A549 (cell line): ENCODE data around the gene MEGF8. TPM values are rescaled to one million over a fixed set of nuclear protein-coding genes. Genes with fewer than 3 reads are reported as not detected.

Experiments used
- ATAC-seq, 2 experiments: fragments of 200-7000 bp in 1 of 2; fragments of >200 bp in 1 of 2; cut with Nextera tagmentation in 1 of 2; cut with Tn5 transposase in 1 of 2; 3 replicates each; pipeline versions ENCODE4 v1.8.0 to v1.9.1; 2018 to 2020; ENCODE audit warnings: mild to moderate bottlenecking in 1 of 2, moderate library complexity in 1 of 2
- CTCF ChIA-PET: fragments of 300-600 bp; sonication (Branson Sonifier 250); formaldehyde crosslinking; extraction: SDS; loops from one replicate; lab custom pipeline; 2021; ENCODE audit warnings: antibody characterized with exemption, inconsistent platforms; lab: Yijun Ruan, JAX
- POLR2A ChIA-PET: fragments of 350-600 bp; formaldehyde crosslinking; extraction: SDS; loops from one replicate; lab custom pipeline; 2021; ENCODE audit warnings: antibody characterized with exemption, inconsistent platforms; lab: Yijun Ruan, JAX
- DNase-seq, 2 experiments: peaks; one replicate each; pipeline versions ENCODE4 v3.0.0 to v3.0.0-alpha.2; 2011 to 2016; ENCODE audit warnings: low read depth in 1 of 2, low spot score in 1 of 2
- FAIRE-seq: peaks from 2 replicates; lab custom pipeline; 2011; peaks lifted over from hg19 to GRCh38; lab: Jason Lieb, UNC
- H3K27ac ChIP-seq, 2 experiments: fragments of >200 bp; sonication (Bioruptor Twin); formaldehyde crosslinking; 3 replicates each; pipeline ENCODE4 v1.5.1; 2016 to 2017
- H3K4me1 ChIP-seq: fragments of >200 bp; sonication (Bioruptor Twin); formaldehyde crosslinking; 3 replicates; pipeline ENCODE4 v1.6.1; 2016
- H3K4me2 ChIP-seq: fragments of >200 bp; sonication (Bioruptor Twin); formaldehyde crosslinking; 3 replicates; pipeline ENCODE4 v1.6.1; 2016
- H3K4me3 ChIP-seq: fragments of >200 bp; sonication (Bioruptor Twin); formaldehyde crosslinking; 3 replicates; pipeline ENCODE4 v1.5.1; 2016
- H3K9me3 ChIP-seq: fragments of >200 bp; sonication (Bioruptor Twin); formaldehyde crosslinking; 3 replicates; pipeline ENCODE4 v1.6.1; 2016
- BHLHE40 ChIP-seq: IDR thresholded peaks from 2 replicates; pipeline ENCODE4 v1.6.1; 2012; ENCODE audit warnings: low read depth, low read length, inconsistent platforms
- CBX2 ChIP-seq: fragments of 200-600 bp; sonication (generic); IDR thresholded peaks from 2 replicates; pipeline ENCODE4 v1.6.1; 2016; ENCODE audit warnings: low read depth, mild to moderate bottlenecking, borderline replicate concordance
- CEBPB ChIP-seq, 2 experiments: fragments of >200 bp in 1 of 2; sonication (Bioruptor Twin) in 1 of 2; formaldehyde crosslinking in 1 of 2; IDR thresholded peaks; 2 replicates each; pipeline ENCODE4 v1.6.1; 2012 to 2016
- E2F6 ChIP-seq: IDR thresholded peaks from 2 replicates; pipeline ENCODE4 v1.6.1; 2012; ENCODE audit warnings: low read depth, borderline replicate concordance
- EHF ChIP-seq: fragments of 250-450 bp; sonication (Bioruptor Pico); IDR thresholded peaks from 2 replicates; pipeline ENCODE4 v1.5.0; 2020; ENCODE audit warnings: mild to moderate bottlenecking
- ELK1 ChIP-seq: fragments of 150-350 bp; IDR thresholded peaks from 2 replicates; pipeline ENCODE4 v1.6.1; 2014; ENCODE audit warnings: low read depth, mild to moderate bottlenecking, low read length
- ESRRA ChIP-seq: fragments of 150-350 bp; IDR thresholded peaks from 2 replicates; pipeline ENCODE4 v1.6.1; 2014; ENCODE audit warnings: mild to moderate bottlenecking, low read length, borderline replicate concordance
- FOSB ChIP-seq: fragments of 250-450 bp; sonication (Bioruptor Pico); IDR thresholded peaks from 2 replicates; pipeline ENCODE4 v1.5.0; 2020; ENCODE audit warnings: mild to moderate bottlenecking, moderate library complexity
- FOSL2 ChIP-seq, 2 experiments: fragments of 450-650 bp in 1 of 2; fragments of >200 bp in 1 of 2; sonication (Bioruptor Twin) in 1 of 2; formaldehyde crosslinking; IDR thresholded peaks; 2 replicates each; pipeline versions ENCODE4 v1.5.0 to v1.6.1; 2016 to 2020; ENCODE audit warnings: mild to moderate bottlenecking in 1 of 2, moderate library complexity in 1 of 2
- HEYL ChIP-seq: fragments of 250-450 bp; sonication (Bioruptor Pico); IDR thresholded peaks from 2 replicates; pipeline ENCODE4 v1.8.0; 2021; ENCODE audit warnings: mild to moderate bottlenecking, moderate library complexity
- HMGXB4 ChIP-seq: fragments of 250-450 bp; sonication (Bioruptor Pico); IDR thresholded peaks from 2 replicates; pipeline ENCODE4 v1.5.0; 2021; ENCODE audit warnings: mild to moderate bottlenecking, moderate library complexity, borderline replicate concordance
- HOXB5 ChIP-seq: fragments of 250-450 bp; sonication (Bioruptor Pico); IDR thresholded peaks from 2 replicates; pipeline ENCODE4 v1.5.0; 2020; ENCODE audit warnings: mild to moderate bottlenecking, moderate library complexity
- PBX3 ChIP-seq: IDR thresholded peaks from 2 replicates; pipeline ENCODE4 v1.6.1; 2012
- PHF8 ChIP-seq: fragments of 200-600 bp; sonication (generic); IDR thresholded peaks from 2 replicates; pipeline ENCODE4 v1.6.1; 2016; ENCODE audit warnings: low read depth, mild to moderate bottlenecking, antibody characterized with exemption, moderate library complexity, borderline replicate concordance
- POLR2AphosphoS2 ChIP-seq: conservative IDR thresholded peaks from 2 replicates; pipeline ENCODE4 v1.6.1; 2012; ENCODE audit warnings: low read length, improper control_type of control experiment, inconsistent platforms
- RARB ChIP-seq: fragments of 250-450 bp; sonication (Bioruptor Pico); IDR thresholded peaks from 2 replicates; pipeline ENCODE4 v1.8.0; 2021; ENCODE audit warnings: mild to moderate bottlenecking, moderate library complexity
- REST ChIP-seq: fragments of 200-600 bp; sonication (generic); IDR thresholded peaks from 2 replicates; pipeline ENCODE4 v1.6.1; 2016; ENCODE audit warnings: antibody characterized with exemption, mild to moderate bottlenecking, moderate library complexity
- SMC3 ChIP-seq: fragments of >200 bp; sonication (Bioruptor Twin); formaldehyde crosslinking; IDR thresholded peaks from 3 replicates; pipeline ENCODE4 v1.6.1; 2018; ENCODE audit warnings: inconsistent platforms
- USF2 ChIP-seq: fragments of 450-650 bp; IDR thresholded peaks from 2 replicates; pipeline ENCODE4 v1.6.1; 2014; ENCODE audit warnings: antibody characterized with exemption
- ZC3H11A ChIP-seq: fragments of 450-650 bp; IDR thresholded peaks from 2 replicates; pipeline ENCODE4 v1.6.1; 2014; ENCODE audit warnings: antibody characterized with exemption, mild to moderate bottlenecking
- ZSCAN20 ChIP-seq: fragments of 250-450 bp; sonication (Bioruptor Pico); IDR thresholded peaks from 2 replicates; pipeline ENCODE4 v1.8.0; 2022; ENCODE audit warnings: mild to moderate bottlenecking, moderate library complexity
- WGBS: methylation state at CpG from one replicate; pipeline ENCODE4 v1.1.6; 2017; ENCODE audit errors: missing lambda C conversion rate; 5-methylcytosine and 5-hydroxymethylcytosine counted together
- polyA plus RNA-seq, 4 experiments: library from polyadenylated mRNA; depleted of rRNA in 3 of 4; stranded (reverse); fragments of >200 nt; fragmentation: RNase III in 1 of 4; extraction: RNeasy Plus Mini Kit Qiagen cat#74134 plus additional on column Dnase treatment in 1 of 4; gene quantifications; 2 replicates in 3 of 4; 3 replicates in 1 of 4; pipeline ENCODE4 v1.2.3, GENCODE V29; 2011 to 2017

MEGF8 gene
- polyA plus RNA-seq, 2 of the 4 experiments (the other 2 are of a cell fraction): 10.4 to 27.2 TPM

- no peak for TF ChIP-seq REST
- TF ChIP-seq CEBPB (IDR thresholded peaks at IDR 0.05): no peak
- TF ChIP-seq POLR2AphosphoS2: no peak
- TF ChIP-seq FOSB (CRISPR knock-in tag): no peak
- no peak for TF ChIP-seq HEYL (CRISPR knock-in tag)
- TF ChIP-seq PHF8: no peak
- no peak for TF ChIP-seq BHLHE40
- TF ChIP-seq EHF: no peak
- TF ChIP-seq ESRRA: no peak
Observed at GRCh38 chr19:42394751-42395150, 69.3 kb downstream of the MEGF8 start (continued).

- DNase-seq (peak; percentile 100), FAIRE-seq (peak; percentile 100), ATAC-seq (peak; percentile 86 to 97)
- H3K4me3 ChIP-seq: peak overlapping the region; percentile 62
- peak overlapping the region; percentile 79 to 87 for H3K27ac ChIP-seq
- H3K4me2 ChIP-seq: peak overlapping the region; percentile 97
- H3K9me3 ChIP-seq: no peaks in the 10 kb centered on the region
- peaks cover 20% of the 10 kb centered on the region for H3K4me1 ChIP-seq
- ChIA-PET CTCF (interaction anchor here (1.0 to 17.1 kb wide), 15 partner anchors 10 to 1036 kb away, joined by 3 to 302 read pairs (median 6); partner anchors contain the start of genes CNFN, CXCL17 and POU2F2), POLR2A (interaction anchor here (0.5 to 2.7 kb wide), 21 partner anchors 9 to 507 kb away, joined by 3 to 29 read pairs (median 4); partner anchors contain the start of genes GSK3A and PAFAH1B3)
- WGBS: 3% methylated on average over 42 of the region's 42 CpGs
- TF ChIP-seq SMC3 (no peak), PBX3 (peak; percentile 99), HMGXB4 (CRISPR knock-in tag) (peak; percentile 22; the same call in 1 of the 2 replicates), REST (no peak; the same call in 1 of the 2 replicates), CBX2 (no peak), ZSCAN20 (CRISPR knock-in tag) (no peak), ZC3H11A (no peak), FOSL2 (IDR thresholded peaks at IDR 0.05) (no peak), FOSL2 (CRISPR knock-in tag; IDR thresholded peaks at IDR 0.05) (peak; percentile 13; the same call in 1 of the 2 replicates), E2F6 (peak; percentile 59), USF2 (no peak), ELK1 (no peak), FOSB (CRISPR knock-in tag) (no peak), RARB (CRISPR knock-in tag) (no peak), HOXB5 (CRISPR knock-in tag) (no peak)
Observed at GRCh38 chr19:42396381-42397262, 71.2 kb downstream of the MEGF8 start.
